ENCODE data around the gene SFXN3. TPM values are rescaled to one million over a fixed set of nuclear protein-coding genes. Genes with fewer than 3 reads are reported as not detected.

The SFXN3 gene
- total and polyA plus RNA-seq, 2 of the 13 experiments (the other 11 are each of a cell fraction or from before 2014, with no cell fraction given) = 16.8 to 71.5 TPM

GRCh38 chr10:101062232-101063049, 31.4 kb downstream of the SFXN3 start (continued):
- TF ChIP-seq CEBPB (IDR thresholded peaks at IDR 0.05; ENCODE audit: borderline replicate concordance, low read depth, low read length) (no peak), ZHX1 (CRISPR knock-in tag; IDR thresholded peaks at IDR 0.05; ENCODE audit: low read depth) (0 out of 2 replicates have a peak, but pooled peaks have one; percentile 66), ZNF589 (CRISPR knock-in tag; conservative IDR thresholded peaks at IDR 0.05) (no peak), KDM2A (CRISPR knock-in tag; IDR thresholded peaks at IDR 0.05; ENCODE audit: borderline replicate concordance, low read depth) (peak; percentile 89), ZNF260 (CRISPR knock-in tag; IDR thresholded peaks at IDR 0.05; ENCODE audit: borderline replicate concordance, low read depth) (no peak), NRL (CRISPR knock-in tag; IDR thresholded peaks at IDR 0.05; ENCODE audit: borderline replicate concordance) (peak; percentile 88), RELA (CRISPR knock-in tag; IDR thresholded peaks at IDR 0.05) (peak; percentile 66; the same call in 1 of the 2 replicates), HMG20B (CRISPR knock-in tag; conservative IDR thresholded peaks at IDR 0.05) (no peak), ZNF274 (CRISPR knock-in tag; IDR thresholded peaks at IDR 0.05) (peak; percentile 81), POGZ (CRISPR knock-in tag; IDR thresholded peaks at IDR 0.05) (peak; percentile 35; the same call in 1 of the 2 replicates), TFAP4 (IDR thresholded peaks at IDR 0.05; ENCODE audit: borderline replicate concordance, low read depth) (no peak), ZNF891 (CRISPR knock-in tag; IDR thresholded peaks at IDR 0.05) (peak; percentile 96), HES4 (CRISPR knock-in tag; IDR thresholded peaks at IDR 0.05; ENCODE audit: borderline replicate concordance) (no peak; the same call in 1 of the 2 replicates), ZNF792 (CRISPR knock-in tag; IDR thresholded peaks at IDR 0.05) (no peak), TCF7 (IDR thresholded peaks at IDR 0.05; ENCODE audit: low read depth) (no peak), ZNF883 (CRISPR knock-in tag; IDR thresholded peaks at IDR 0.05; ENCODE audit: not compliant biosample characterization) (peak; percentile 98), ZNF205 (CRISPR knock-in tag; IDR thresholded peaks at IDR 0.05) (0 out of 2 replicates have a peak, but pooled peaks have one; percentile 46), ZNF33A (CRISPR knock-in tag; IDR thresholded peaks at IDR 0.05; ENCODE audit: borderline replicate concordance) (no peak), RFX3 (CRISPR knock-in tag; IDR thresholded peaks at IDR 0.05) (no peak), NONO (IDR thresholded peaks at IDR 0.05) (no peak), NONO (CRISPR knock-in tag; conservative IDR thresholded peaks at IDR 0.05) (peak; percentile 86), MEIS2 (CRISPR knock-in tag; IDR thresholded peaks at IDR 0.05) (peak; percentile 81)
- TF ChIP-seq, protein P1, sequence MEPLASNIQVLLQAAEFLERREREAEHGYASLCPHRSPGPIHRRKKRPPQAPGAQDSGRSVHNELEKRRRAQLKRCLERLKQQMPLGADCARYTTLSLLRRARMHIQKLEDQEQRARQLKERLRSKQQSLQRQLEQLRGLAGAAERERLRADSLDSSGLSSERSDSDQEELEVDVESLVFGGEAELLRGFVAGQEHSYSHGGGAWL (CRISPR knock-in tag; IDR thresholded peaks at IDR 0.05) = peak; percentile 84; the same call in 1 of the 2 replicates
- TF ChIP-seq, protein P2, sequence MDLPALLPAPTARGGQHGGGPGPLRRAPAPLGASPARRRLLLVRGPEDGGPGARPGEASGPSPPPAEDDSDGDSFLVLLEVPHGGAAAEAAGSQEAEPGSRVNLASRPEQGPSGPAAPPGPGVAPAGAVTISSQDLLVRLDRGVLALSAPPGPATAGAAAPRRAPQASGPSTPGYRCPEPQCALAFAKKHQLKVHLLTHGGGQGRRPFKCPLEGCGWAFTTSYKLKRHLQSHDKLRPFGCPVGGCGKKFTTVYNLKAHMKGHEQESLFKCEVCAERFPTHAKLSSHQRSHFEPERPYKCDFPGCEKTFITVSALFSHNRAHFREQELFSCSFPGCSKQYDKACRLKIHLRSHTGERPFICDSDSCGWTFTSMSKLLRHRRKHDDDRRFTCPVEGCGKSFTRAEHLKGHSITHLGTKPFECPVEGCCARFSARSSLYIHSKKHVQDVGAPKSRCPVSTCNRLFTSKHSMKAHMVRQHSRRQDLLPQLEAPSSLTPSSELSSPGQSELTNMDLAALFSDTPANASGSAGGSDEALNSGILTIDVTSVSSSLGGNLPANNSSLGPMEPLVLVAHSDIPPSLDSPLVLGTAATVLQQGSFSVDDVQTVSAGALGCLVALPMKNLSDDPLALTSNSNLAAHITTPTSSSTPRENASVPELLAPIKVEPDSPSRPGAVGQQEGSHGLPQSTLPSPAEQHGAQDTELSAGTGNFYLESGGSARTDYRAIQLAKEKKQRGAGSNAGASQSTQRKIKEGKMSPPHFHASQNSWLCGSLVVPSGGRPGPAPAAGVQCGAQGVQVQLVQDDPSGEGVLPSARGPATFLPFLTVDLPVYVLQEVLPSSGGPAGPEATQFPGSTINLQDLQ (CRISPR knock-in tag; IDR thresholded peaks at IDR 0.05) = peak; percentile 91
